GM10266 (cell line): ENCODE data around the gene PPM1F.

Experiments used
- DNase-seq: peaks from one replicate; pipeline ENCODE4 v3.0.0; 2012; ENCODE audit errors: extremely low spot score
- TF ChIP-seq, protein P1 (sequence below): IDR thresholded peaks from 2 replicates; pipeline ENCODE4 v1.5.1; 2012; ENCODE audit warnings: mild to moderate bottlenecking, low read depth; ENCODE audit not compliant: control insufficient read depth, insufficient read depth; ENCODE audit errors: missing control alignments

Gene PPM1F

DNA sequence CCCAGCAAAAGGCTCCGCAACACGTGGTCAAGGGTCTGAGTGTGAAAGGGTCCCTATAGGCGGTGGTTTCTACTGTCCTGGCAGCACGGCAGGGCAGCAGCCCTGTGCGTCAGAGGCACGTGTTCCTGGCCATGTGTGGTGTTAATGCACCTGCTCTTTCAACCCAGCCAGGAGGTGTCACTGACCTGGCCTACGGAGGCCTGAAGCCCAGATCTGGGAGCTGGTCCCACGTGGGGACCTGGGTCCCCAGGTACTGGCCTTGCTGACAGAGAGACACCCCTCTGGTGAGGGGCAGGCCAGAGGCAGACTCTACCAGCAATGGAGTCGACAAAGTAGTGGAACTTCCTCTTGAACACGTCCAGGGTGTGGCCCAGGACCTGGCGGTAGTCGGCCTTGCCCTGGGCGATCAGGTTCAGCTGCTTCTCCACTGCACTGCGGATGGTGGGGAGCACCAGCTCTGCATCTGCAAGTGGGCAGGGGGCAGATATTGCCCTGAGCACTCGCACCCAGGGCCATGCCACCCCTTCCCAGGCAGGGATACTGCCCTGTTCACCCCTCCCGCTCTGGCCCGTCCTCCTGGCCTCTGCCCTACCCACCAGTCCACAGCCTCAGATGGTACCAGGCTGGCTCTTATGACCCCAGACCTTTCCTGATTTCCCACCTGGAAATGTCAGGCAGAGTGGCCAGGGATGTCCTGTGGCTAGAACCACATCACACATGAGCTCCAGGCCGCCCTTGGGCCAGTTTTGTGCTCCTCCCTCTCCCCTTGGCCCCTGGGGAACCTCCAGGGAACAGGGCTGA lies 6.8 kb upstream of the PPM1F start:
- TF ChIP-seq, protein P1, sequence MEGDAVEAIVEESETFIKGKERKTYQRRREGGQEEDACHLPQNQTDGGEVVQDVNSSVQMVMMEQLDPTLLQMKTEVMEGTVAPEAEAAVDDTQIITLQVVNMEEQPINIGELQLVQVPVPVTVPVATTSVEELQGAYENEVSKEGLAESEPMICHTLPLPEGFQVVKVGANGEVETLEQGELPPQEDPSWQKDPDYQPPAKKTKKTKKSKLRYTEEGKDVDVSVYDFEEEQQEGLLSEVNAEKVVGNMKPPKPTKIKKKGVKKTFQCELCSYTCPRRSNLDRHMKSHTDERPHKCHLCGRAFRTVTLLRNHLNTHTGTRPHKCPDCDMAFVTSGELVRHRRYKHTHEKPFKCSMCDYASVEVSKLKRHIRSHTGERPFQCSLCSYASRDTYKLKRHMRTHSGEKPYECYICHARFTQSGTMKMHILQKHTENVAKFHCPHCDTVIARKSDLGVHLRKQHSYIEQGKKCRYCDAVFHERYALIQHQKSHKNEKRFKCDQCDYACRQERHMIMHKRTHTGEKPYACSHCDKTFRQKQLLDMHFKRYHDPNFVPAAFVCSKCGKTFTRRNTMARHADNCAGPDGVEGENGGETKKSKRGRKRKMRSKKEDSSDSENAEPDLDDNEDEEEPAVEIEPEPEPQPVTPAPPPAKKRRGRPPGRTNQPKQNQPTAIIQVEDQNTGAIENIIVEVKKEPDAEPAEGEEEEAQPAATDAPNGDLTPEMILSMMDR, result no peak
- DNase-seq, result no peak

DNA sequence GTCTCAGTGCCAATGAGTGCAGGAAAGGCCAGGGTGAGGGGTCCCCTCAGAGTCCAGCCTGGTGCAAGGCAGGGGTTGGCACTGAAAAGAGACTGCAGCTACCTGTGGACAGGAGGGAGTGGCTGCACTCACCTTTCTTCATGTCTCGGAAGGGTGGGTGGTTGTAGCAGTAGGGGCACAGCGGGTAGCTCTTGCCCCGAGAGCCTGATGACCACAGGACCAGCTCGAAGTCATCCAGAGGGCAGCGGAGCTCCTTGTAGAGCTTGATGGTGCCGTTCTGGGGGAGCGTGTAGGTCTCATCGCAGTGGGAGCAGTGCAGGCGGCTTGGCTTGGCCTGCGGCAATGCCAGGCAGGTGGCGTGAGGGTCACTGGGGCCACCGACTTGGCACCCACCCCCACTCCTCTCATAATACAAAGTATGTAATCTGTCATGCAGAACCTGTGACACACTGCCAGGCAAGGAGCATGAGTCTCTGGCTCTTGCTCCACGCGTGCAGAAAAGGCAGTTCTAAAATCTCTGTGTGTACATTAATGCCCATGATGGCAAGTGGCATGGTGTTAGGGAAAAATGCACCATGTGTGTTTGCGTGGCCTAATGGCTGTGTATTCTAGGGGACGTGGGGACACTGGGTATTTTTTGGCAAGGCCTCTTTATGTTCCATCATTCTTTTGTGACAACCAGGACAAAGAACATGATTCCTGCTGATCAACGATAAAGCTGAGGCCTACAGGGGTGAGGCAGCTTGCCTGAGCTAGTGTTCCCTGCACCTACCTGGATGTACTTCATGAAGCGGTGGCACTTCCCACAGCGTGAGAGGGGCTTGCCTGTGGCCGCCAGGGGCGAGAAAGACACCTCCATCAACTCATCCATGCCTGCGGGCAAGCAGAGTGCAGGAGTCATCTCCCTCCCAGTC lies 6.0 kb upstream of the PPM1F start:
- TF ChIP-seq, protein P1, result no peak

DNA sequence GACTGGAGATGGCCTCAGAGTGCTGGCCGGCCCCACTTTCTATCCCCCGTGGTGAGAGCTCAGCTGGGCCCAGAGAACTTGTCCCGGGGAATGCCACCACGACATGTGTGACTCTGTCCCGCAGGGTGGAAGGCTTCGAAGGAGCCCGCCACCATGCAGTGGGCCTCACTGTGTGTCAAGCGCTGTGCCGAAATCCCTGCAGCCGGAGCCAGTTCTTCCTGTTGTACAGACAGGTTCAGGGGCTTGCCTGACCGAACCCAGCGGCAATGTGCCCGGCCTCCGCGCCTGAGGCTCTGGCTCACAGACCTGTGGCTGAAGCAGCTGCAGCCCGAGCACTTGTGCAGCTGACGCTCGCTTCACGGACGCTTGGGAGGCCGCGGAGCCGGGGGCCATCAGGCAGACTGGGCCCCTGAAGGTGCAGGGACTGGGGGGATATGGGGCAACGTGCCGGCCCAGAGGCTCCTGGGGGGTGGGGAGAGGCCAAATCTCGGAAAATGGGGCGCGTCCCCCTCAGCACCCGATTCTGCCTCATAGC lies 650 bp downstream of the PPM1F start:
- peak; percentile 46 for DNase-seq
- TF ChIP-seq, protein P1, result no peak

More for the DNA sequence above, 6.0 kb upstream of the PPM1F start:
- no peak for DNase-seq

DNA sequence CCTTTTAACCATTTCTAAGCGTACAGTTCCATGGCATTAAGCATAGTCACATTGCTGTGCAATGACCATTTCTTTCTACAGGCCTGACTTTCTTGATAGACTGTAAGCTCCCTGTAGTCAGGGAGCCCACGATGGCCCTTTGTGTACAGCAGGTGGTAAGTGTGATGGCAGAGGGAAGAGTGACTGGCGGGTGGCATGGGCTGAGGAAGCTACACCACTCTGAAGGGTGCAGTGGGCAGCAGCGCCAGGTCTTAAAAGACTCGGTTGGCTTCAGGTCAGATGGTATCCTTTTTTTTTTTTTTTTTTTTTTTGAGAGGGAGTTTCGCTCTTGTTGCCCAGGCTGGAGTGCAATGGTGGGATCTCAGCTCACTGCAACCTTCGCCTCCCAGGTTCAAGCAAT lies 1.6 kb downstream of the PPM1F start:
- TF ChIP-seq, protein P1, result no peak
- DNase-seq, result no peak

GRCh38 chr22:21949948-21950347 lies 2.7 kb downstream of the PPM1F start:
- DNase-seq, result no peak
- TF ChIP-seq, protein P1, result no peak

DNA sequence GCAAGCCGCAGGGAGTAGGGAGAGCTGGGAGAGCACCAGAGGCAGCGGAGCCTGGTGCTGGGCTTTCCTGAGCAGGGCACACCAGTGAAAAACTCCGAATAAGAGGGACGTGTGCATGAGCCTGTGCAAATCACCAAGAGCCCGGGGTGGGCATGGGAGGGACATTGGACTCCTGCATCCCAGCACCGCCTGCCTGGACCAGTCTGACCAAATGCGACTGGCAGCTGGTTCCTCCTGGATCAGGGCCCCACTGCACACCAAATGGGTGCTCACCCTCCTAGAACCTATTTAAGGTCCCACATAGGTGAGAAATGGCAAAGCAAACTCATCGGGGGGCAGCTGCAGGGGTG lies 3.1 kb downstream of the PPM1F start:
- no peak for DNase-seq
- TF ChIP-seq, protein P1, result no peak
